NCI-H526 treated with DMSO at 0.1 percent for 48 hours (cell line): ENCODE measurements around the gene TIPARP.

Source experiments
- DNase-seq: peaks from one replicate; lab custom pipeline; 2025; lab: John Stamatoyannopoulos, UW

The TIPARP gene

GRCh38 chr3:156742401-156742800, 68.0 kb downstream of the TIPARP start:
- no peak for DNase-seq

GRCh38 chr3:156743859-156744258, 69.5 kb downstream of the TIPARP start:
- DNase-seq = no peak

- DNase-seq = no peak
These were observed 70.2 kb downstream of the TIPARP start for GRCh38 chr3:156744631-156745030.

DNA sequence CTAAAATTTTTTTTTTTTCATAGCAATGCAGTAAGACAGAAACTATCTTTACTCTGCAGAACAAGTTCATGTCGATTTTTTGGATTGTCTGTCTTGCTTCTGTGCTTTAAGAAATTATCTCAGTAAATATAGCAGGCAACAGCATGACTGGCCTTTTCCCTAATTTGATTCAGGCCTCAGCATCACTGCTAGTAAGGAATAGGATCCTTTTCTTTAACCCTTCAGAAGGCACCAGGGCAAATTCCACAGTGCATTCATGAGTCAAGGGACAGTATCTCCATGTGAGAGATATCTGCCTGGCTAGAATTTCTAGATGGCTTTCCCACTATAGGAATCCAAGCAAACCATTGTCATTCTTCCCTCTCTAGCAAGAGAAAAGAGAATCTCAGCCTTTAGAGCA, 71.4 kb downstream of the TIPARP start:
- DNase-seq = no peak

DNA sequence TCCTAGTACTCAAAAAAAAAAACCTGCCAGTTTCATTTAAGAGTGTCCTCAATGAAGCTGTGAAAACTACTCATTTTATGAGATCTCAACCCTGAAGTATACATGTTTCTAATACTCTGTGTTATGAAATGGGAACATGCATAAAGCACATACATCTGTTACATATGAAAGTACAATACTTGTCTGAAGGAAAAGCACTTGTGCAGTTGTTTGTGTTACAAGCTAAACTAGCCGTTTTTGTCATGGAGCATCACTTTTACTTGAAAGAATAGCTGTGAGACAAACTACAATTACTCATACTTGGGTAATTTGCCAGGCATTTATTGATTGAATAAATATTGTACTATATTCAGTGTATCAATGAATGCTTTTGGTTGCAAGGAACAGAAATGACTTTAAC, 72.7 kb downstream of the TIPARP start:
- DNase-seq = no peak

- DNase-seq = peak; percentile 45
These were observed 74.9 kb downstream of the TIPARP start for GRCh38 chr3:156749244-156749643.

DNA sequence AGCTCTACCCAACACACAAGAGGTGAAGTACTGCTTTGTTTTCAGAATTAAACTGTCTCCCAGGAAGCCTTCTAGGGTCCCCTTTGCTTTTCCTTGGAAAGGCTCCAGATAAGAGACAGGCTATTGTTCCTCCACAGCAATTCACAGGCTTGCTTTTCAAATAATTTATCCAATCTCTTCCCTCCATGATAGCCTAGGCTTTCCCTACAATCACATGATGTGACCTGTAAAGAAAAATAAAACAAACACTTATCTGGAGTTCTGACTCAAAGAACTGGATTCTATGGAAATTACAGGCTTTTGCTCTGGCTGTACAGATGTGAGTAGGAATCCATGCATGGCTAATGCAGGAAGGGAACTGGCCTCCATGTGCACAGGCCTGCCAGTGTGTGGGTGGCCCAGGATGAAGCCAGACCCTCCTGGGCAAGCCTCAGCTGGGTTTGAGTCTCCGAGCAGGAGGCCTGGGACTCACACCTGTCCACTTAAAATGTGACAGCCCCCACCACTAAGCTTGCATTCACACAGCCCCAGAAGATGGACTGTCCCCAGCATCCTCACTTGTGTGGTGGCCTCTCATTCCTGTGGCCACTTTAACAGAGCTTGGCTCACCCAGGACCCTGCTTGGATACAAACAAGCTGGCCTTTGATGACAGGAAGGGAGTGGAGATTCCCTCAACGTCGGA, 75.9 kb downstream of the TIPARP start:
- DNase-seq = peak; percentile 4

DNA sequence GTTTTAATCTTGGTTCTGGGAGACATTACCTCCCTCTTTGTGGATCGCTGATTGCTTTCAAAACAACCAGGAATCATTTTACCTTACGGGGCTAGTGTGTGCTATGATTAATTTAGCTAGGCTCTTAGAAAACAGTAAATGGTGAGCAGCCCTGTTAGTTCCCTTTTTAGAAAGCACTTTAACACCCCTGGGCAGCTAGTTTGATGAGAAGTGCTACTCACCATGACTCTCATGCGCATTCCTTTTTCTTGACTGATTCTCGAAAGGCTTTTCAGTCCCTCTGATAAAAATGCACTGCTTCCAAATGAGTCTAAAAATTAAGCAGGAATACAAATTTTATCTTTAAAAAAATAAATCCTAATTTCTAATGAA, 76.5 kb downstream of the TIPARP start:
- DNase-seq = no peak

DNA sequence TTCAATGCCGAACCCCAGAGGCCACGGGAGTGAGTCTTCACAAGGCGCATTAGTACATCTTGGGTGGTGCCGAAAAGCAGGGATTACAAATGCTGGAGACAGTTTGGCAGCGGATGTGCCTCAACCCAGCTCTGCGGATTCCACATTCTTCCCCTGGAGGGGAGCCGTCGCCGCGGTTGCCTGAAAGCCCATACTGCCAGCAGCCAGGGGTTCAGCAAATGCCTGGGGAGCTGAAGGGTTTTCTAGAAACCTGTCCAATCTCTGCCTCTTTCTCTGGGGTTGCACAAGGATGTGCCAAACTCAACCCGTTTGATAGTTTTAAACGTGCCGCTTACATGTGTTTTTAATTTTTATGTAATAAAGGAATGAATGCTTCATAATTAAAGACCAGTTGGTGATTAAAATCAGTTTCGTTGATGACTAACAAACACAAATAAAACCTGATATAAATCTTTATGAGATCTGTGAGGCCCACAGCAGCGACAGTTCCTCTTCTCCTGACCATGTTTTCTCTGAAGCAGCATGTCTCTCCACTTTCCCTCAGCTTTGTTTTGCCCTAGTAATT, 77.2 kb downstream of the TIPARP start:
- no peak for DNase-seq
